NCI-H146 treated with DMSO at 0.1 percent for 48 hours (cell line): ENCODE results near the gene CD200.
"Not testable (repeated sequence)": the region's sequence is repeated elsewhere in the genome, so short reads cannot be mapped to it uniquely, and the experiment has no call there.

Experiments
- DNase-seq: peaks from one replicate; lab custom pipeline; 2025; ENCODE audit not compliant: unreplicated experiment; lab: John Stamatoyannopoulos, UW

CD200 gene

GRCh38 chr3:112384769-112385168, 51.8 kb downstream of the CD200 start:
- no peak for DNase-seq

GRCh38 chr3:112388972-112389371, 56.0 kb downstream of the CD200 start:
- no peak for DNase-seq

- no peak for DNase-seq
These were observed 57.0 kb downstream of the CD200 start for GRCh38 chr3:112389961-112390360.

- DNase-seq: no peak
These were observed 58.1 kb downstream of the CD200 start for GRCh38 chr3:112390783-112391641.

- DNase-seq: no peak
These were observed 58.7 kb downstream of the CD200 start for GRCh38 chr3:112391648-112392047.

GRCh38 chr3:112392393-112393359, 59.7 kb downstream of the CD200 start:
- no peak for DNase-seq

GRCh38 chr3:112393360-112393728, 60.4 kb downstream of the CD200 start:
- DNase-seq: no peak

- DNase-seq: no peak
These were observed 61.2 kb downstream of the CD200 start for GRCh38 chr3:112394003-112394640.

- DNase-seq: no peak
These were observed 62.4 kb downstream of the CD200 start for GRCh38 chr3:112395181-112395895.

GRCh38 chr3:112395896-112396290, 62.9 kb downstream of the CD200 start:
- DNase-seq: no peak

GRCh38 chr3:112397556-112397955, 64.6 kb downstream of the CD200 start:
- DNase-seq: no peak

- no peak for DNase-seq
These were observed 66.1 kb downstream of the CD200 start for GRCh38 chr3:112399064-112399463.

GRCh38 chr3:112399554-112399953, 66.6 kb downstream of the CD200 start:
- not testable (repeated sequence) for DNase-seq

- DNase-seq: not testable (repeated sequence)
These were observed 67.4 kb downstream of the CD200 start for GRCh38 chr3:112400317-112400716.

GRCh38 chr3:112401617-112402016, 68.7 kb downstream of the CD200 start:
- DNase-seq: no peak

GRCh38 chr3:112403103-112403502, 70.1 kb downstream of the CD200 start:
- no peak for DNase-seq

GRCh38 chr3:112404924-112405549, 72.1 kb downstream of the CD200 start:
- DNase-seq: not testable (repeated sequence)

- DNase-seq: no peak
These were observed 72.9 kb downstream of the CD200 start for GRCh38 chr3:112405845-112406244.

- no peak for DNase-seq
These were observed 74.4 kb downstream of the CD200 start for GRCh38 chr3:112407214-112407887.
